GM18517 (cell line): ENCODE results near the gene TNXB.
"Not testable (repeated sequence)": the region's sequence is repeated elsewhere in the genome, so short reads cannot be mapped to it uniquely, and the experiment has no call there.

Experiments
- ATAC-seq: cut with Tn5 transposase; IDR thresholded peaks from one replicate; pipeline ENCODE4 v1.9.1; 2021; ENCODE audit warnings: mild to moderate bottlenecking, moderate library complexity; ENCODE audit not compliant: unreplicated experiment

Gene TNXB

GRCh38 chr6:32043589-32044380, 65.4 kb downstream of the TNXB start:
- not testable (repeated sequence) for ATAC-seq

- ATAC-seq = not testable (repeated sequence)
Observed at GRCh38 chr6:32042276-32042675, 66.9 kb downstream of the TNXB start.

GRCh38 chr6:32041385-32041784, 67.8 kb downstream of the TNXB start:
- not testable (repeated sequence) for ATAC-seq

GRCh38 chr6:32041050-32041321, 68.2 kb downstream of the TNXB start:
- ATAC-seq = not testable (repeated sequence)

GRCh38 chr6:32040299-32041049, 68.7 kb downstream of the TNXB start:
- ATAC-seq = not testable (repeated sequence)

- ATAC-seq = not testable (repeated sequence)
Observed at GRCh38 chr6:32039321-32040274, 69.5 kb downstream of the TNXB start.

GRCh38 chr6:32038878-32039277, 70.3 kb downstream of the TNXB start:
- ATAC-seq = not testable (repeated sequence)

- not testable (repeated sequence) for ATAC-seq
Observed at GRCh38 chr6:32037598-32038524, 71.3 kb downstream of the TNXB start, which contains the start of gene CYP21A2. CYP21A2 (plus strand) TSS chr6:32038415; CDS start chr6:32038423, 8 bp downstream.

GRCh38 chr6:32037136-32037535, 72.0 kb downstream of the TNXB start:
- ATAC-seq = not testable (repeated sequence)

GRCh38 chr6:32035283-32036013, 73.7 kb downstream of the TNXB start:
- ATAC-seq = not testable (repeated sequence)

GRCh38 chr6:32029553-32029952, 79.6 kb downstream of the TNXB start:
- not testable (repeated sequence) for ATAC-seq

GRCh38 chr6:32028631-32029030, 80.5 kb downstream of the TNXB start:
- not testable (repeated sequence) for ATAC-seq

GRCh38 chr6:32022100-32022499, 87.0 kb downstream of the TNXB start:
- ATAC-seq = not testable (repeated sequence)

GRCh38 chr6:32014547-32014946, 94.6 kb downstream of the TNXB start, which contains the start of gene C4B:
C4B (plus strand) TSS chr6:32014795; CDS start chr6:32014846, 51 bp downstream.
- ATAC-seq = not testable (repeated sequence)

- ATAC-seq = not testable (repeated sequence)
Observed at GRCh38 chr6:32013738-32014137, 95.4 kb downstream of the TNXB start.

GRCh38 chr6:32012941-32013617, 96.1 kb downstream of the TNXB start:
- ATAC-seq = not testable (repeated sequence)

GRCh38 chr6:32010856-32011530, 98.1 kb downstream of the TNXB start:
- ATAC-seq = not testable (repeated sequence)

GRCh38 chr6:32009537-32009936, 99.6 kb downstream of the TNXB start:
- ATAC-seq = not testable (repeated sequence)
